ENCODE results near the gene CLIP1.
"Not testable (repeated sequence)": the region's sequence is repeated elsewhere in the genome, so short reads cannot be mapped to it uniquely, and the experiment has no call there.

CLIP1 gene

DNA sequence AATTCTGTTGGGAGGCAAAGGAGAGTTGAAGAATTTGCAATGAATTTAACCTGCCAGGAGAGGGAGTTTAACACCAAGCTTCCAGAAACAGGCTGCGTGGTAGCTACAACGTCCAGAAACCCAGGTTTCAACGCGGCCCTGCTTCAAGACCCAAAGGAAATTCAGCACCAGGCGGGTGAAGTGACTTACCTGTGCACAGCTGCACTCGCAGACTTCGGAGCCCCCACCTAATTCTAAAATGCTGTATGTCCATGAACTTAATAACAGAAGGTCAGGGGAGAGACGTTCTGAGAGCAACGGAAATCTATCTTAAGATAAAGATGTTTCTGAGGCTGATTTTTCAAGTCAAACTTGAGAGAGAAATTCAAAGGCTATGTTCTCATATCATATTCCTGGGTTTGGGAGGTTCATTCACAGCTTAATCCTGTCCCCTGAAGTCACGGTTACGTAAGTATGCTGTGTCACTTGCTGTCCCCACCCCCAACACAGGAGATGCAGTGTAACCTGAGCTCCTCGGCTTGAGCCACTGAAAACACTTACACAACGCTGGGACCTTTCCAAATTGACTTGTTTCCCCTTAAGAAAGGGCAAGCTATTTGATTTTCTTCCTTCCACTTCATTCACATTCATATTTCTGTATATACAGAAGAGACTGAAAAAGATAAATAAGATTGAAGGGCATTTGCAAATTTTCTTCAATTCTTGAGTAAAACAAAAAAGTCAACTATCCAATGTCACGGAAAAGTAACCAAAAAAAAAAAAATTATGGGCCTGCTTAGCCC lies 22.7 kb downstream of the CLIP1 start:
- peak; percentile 91 for FAIRE-seq
- peak; percentile 61 for DNase-seq (ENCODE audit: insufficient read length, low spot score)

DNA sequence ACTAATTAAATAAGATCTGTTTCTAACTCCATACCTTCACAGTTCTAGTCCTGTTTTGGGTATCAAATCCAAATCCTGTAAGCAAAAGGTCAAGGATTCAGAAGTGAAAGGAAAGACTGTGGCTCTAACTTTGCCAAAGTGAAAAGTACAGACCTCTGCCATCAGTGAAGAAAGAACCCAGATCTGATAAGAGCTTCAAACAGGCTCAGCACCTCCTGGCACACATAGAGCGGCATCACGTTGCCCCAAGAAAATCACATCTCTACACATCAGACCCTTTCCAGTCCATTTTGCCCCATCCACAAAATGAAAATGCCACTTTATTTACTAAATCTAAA lies 23.2 kb downstream of the CLIP1 start:
- FAIRE-seq (no peak), DNase-seq (ENCODE audit: insufficient read length, low spot score) (no peak)

DNA sequence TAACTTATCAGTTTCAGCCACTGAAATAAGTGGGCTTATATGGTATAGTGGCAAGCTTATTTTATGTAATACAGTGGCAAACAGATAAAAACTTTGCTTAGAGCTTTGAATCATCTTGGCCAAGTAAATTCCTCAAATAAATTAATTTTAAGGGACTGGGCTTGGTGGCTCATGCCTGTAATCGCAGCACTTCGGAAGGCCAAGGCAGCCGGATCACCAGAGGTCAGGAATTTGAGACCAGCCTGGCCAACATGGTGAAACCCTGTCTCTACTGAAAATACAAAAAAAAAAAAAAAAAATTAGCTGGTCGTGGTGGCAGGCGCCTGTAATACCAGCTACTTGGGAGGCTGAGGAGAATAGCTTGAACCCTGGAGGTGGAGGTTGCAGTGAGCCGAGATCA lies 24.5 kb downstream of the CLIP1 start:
- DNase-seq (ENCODE audit: insufficient read length, low spot score); FAIRE-seq: not testable (repeated sequence)

DNA sequence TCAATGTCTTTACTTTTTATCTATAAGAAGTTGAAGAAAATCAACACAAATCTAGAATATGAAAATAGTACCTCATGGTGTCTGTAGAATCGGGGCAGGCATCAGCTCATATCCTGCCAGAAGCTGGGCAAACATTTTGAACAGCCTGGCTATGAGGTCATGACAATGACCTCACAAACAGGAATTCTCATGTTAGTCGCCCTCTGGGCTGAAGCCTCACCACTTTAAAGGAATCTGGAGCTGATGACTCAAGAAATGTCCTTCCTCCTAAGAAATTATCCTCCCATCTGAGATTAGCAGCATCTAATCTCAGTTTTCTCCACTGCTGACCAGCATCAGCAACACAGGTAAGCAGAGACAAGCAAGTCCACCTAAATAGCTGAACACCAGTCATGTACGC lies 27.1 kb downstream of the CLIP1 start:
- DNase-seq (ENCODE audit: insufficient read length, low spot score) (no peak), FAIRE-seq (no peak)

DNA sequence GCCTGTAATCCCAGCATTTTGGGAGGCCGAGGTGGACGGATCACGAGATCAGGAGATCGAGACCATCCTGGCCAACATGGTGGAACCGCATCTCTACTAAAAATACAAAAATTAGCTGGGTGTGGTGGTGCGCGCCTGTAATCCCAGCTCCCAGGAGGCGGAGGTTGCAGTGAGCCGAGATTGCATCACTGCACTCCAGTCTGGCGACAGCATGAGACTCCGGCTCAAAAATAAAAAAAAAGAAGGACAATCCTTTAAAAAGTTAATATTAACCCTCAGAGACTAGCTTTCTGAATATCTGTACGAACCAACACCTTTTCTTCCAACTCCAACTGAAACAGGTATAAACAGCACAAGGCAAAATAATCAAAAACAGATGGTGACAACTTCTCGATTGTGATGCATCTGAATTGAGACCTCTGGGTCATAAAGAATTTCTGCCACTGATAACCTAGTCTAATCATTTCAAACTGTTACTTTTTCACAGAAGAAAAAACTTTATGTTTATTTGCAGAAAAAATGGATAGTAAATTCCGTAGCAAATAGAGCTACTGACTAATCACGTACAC lies 27.8 kb downstream of the CLIP1 start:
- DNase-seq (ENCODE audit: insufficient read length, low spot score) = no peak
- no peak for FAIRE-seq

DNA sequence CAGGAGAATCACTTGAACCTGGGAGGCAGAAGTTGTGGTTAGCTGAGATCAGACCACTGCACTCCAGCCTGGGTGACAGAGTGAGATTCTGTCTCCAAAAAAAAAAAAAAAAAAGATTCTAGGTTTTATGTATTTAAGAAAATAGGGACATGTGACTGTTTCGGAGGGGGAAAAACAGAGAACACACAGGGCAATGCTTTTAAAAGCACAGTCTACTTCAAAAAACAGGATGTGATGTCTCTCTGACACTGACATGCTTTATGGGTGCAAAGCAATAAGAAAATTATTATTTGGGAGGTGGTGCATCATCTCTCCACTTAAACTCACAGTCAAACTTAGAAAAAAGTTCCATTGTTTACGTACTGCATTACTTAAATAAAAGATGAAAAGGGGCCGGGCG lies 28.7 kb downstream of the CLIP1 start:
- DNase-seq (ENCODE audit: insufficient read length, low spot score) (no peak), FAIRE-seq (no peak)

DNA sequence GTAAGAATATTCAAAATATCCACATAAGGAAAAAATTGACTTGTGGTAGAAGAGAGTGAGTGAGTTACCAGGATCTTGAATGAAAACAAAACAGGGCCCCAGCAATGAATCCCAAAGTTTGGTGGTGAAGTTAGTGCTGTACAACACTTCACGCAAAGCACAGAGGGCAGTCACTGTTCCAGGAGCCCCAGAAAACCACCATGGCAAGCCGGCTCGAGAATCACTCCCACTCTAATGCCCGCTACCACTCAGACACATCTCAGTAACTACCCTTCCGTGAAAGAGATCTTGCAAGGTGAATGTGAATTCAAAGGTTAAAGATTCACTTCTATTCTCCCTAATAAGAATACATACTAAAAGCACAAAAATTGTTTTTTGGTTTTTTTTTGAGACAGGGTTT lies 30.1 kb downstream of the CLIP1 start:
- FAIRE-seq = no peak
- DNase-seq (ENCODE audit: insufficient read length, low spot score) = no peak

DNA sequence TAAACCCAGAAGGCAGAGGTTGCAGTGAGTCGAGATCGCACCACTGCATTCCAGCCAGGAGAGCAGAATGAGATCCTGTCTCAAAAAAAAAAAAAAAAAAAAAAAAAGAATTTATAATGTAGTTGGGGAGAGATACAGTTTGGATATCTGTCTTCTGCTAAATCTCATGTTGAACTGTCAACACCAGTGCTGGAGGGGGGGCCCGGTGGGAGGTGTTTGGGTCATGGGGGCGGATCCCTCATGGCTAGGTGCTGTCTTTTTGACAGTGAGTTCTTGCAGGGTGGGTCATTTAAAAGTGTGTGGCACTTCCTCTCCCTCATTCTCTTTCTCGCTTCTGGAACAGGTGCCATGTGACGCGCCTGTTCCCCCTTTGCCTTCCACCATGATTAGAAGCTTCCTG lies 32.8 kb downstream of the CLIP1 start:
- DNase-seq (ENCODE audit: insufficient read length, low spot score) (no peak), FAIRE-seq (no peak)

DNA sequence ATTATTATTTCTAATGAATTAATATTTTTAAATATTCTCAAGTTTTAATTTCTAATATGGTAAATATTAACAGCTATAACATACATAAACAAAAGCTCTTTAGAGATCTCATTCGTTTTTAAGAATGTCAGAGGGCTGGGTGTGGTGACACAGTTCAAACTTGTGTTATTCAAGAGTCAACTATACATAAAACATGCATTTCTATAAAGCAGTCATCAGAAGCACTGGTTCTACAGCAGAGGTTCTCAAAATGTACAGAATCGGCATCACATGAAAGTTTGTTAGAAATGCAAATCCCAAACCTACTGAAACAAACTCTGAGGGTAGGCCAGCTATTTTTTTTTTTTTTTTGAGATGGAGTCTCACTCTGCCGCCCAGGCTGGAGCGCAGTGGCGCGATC lies 34.6 kb downstream of the CLIP1 start:
- FAIRE-seq = no peak
- DNase-seq (ENCODE audit: insufficient read length, low spot score) = no peak

DNA sequence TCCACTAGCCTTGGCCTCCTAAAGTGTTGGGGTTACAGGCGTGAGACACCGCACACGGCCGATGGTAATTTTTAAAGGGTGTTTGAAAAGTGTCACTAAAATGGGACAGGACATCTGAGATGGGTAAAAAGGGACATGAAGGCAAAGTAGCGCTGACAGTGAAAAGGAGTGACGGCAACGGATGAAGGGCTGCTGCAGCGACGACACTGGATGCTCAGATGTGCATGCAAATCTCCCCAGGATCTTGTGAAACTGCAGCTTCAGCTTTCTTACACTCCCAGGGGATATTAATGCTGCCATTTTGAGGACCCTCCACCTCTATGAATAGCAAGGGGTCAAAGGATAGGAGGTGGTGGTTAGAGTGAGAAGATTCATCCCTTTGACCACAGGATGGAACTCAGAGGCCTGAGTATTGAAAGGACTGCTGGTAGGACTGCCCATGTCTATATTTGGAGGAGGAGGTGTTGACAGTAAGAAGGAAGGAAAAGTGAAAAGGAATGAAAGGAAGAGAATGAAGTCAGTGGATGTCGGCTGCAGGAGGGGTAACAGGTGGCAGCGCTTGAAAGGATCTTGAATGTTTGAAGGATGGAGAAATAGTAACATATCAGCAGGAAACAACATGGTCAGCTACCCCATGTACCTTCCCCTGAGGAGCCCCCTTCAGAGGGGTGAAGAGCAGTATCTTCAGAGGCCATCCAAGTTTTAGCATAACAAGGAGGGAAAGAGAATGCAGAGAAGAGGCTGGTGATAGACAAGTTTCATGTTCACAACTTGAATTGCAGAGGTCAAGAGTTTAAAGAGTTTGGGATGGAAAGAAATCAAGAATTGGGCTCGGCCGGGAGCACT lies 37.1 kb downstream of the CLIP1 start:
- no peak for FAIRE-seq
- DNase-seq (ENCODE audit: insufficient read length, low spot score) = no peak

DNA sequence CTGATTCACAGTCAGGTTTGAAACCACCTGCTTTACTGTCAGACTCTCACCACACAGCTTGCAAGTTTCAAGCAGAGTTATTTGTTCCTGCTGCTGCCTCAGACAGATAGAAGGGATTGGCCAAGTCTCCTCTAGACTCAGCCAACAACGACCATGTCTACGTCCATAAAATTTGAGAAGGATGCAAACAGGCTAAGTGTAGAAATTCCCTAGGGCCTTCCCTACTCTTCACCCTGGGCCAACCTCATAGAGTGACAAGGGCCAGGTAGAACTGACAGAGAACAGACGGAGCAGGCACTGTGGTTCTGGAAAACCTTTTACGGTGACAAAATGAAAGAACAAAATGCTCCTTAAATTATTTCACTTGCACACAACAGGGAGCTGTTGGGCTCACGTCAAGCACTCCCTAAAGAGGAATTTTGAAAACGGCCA lies 39.5 kb downstream of the CLIP1 start:
- no peak for FAIRE-seq

DNA sequence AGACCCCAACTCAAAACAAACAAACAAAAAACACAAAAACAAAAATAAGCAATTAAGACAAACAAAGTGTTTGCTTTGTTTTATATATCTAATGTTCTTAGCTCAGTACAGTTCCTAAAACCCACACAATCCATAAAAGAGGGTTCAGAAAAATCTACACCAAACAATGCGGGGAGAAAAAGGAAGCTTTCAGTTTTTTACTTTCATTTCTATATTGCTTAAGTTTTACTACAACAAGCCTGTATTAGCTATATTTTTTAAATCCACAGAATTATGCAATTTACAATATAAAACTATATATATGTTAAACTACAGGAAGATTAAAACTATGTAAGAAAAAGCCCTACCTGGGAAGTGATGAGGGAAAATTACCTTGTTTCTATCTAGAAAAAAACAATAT lies 41.4 kb downstream of the CLIP1 start:
- no peak for DNase-seq (ENCODE audit: insufficient read length, low spot score)
- no peak for FAIRE-seq

More for the DNA sequence above, 39.5 kb downstream of the CLIP1 start:
- no peak for DNase-seq (ENCODE audit: insufficient read length, low spot score)

DNA sequence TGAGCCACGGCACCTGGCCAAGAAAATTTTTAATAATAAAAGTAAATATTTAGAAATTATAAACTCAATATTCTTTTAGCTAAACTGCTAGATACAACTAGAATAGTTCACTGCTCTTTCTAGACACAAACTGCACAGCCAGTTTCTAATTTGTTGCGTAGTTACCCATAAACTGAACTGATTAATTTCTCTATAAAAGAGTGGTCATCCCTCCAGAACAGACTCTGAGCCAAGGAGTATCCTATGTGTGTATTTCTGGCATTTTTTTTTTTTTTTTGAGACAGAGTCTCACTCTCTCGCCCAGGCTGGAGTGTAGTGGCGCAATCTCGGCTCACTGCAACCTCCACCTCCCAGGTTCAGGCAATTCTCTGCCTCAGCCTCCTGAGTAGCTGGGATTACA lies 45.7 kb downstream of the CLIP1 start:
- not testable (repeated sequence) for FAIRE-seq

DNA sequence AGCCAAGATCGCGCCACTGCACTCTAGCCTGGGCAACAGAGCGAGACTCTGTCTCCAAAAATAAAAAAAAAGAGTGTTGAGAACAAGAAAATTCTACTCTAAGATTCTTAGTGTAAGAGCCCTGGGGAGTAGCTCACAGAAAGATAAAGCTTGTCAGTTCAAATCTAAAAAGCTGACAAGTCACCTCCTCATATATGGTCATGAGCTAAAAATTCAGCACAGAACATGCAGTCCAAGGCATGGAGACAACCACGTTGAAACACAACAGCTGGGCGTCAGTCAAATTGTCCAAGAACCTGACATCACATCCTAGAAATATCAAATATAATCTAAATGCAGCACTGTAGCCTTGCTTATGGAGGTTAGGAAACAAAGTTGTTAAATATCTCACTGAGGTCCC lies 47.8 kb downstream of the CLIP1 start:
- DNase-seq (ENCODE audit: insufficient read length, low spot score) (no peak), FAIRE-seq (no peak)

More for the DNA sequence above, 45.7 kb downstream of the CLIP1 start:
- not testable (repeated sequence) for DNase-seq (ENCODE audit: insufficient read length, low spot score)

DNA sequence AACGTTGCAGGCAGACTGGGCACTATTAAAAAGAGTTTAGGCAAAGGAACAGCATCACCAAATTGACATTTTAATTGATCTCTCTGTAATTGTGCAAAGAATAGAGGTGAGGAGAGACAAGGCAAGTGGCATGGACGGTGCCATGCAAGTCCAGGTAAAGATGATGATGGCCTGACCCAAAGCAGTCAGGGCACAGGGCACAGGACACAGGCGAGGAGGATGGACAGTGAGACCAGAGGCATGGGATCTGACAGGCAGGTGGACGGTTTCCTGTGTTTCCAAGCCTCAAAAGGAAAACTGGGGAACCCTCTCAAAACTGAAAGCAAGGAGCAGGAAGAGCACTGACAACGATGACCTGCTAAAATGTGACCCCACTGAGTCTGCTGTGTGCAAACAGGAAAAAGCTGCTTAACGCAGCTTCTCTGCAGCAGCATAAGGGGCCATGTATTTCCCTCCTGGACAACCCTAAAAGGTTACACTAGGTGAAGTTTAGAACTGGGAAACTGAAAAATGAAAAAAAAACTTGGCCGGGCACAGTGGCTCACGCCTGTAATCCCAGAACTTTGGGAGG lies 50.9 kb downstream of the CLIP1 start:
- no peak for FAIRE-seq
- no peak for DNase-seq (ENCODE audit: insufficient read length, low spot score)

DNA sequence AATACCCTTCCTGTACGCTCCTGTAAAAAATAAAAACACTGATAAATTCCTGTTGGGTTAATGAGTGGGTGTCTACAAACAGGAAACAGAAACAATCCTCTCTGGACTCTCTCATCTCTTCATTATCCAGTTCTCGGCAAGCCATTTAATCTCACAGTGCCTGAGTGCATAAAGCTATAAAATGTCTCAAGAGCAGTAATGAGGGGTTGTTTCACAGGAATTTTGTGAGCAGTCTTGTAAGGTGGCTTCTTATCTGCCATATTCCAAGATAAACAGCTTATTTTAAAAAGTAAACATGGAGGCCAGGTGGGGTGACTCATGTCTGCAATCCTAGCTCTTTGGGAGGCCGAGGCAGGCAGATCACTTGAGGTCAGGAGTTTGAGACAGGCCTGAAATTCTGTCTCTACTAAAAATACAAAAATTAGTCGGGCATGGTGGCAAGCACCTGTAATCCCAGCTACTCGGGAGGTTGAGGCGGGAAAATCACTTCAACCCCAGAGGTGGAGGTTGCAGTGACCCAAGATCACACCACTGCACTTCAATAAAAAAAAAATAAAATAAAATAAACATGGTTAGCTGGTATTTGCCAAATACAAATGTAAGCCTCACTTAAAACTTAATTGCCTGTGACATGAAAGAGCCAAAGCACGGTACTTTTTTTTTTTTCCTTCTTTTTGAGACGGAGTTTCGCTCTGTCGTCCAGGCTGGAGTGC lies 54.0 kb downstream of the CLIP1 start:
- FAIRE-seq = no peak
- DNase-seq (ENCODE audit: insufficient read length, low spot score) = no peak

DNA sequence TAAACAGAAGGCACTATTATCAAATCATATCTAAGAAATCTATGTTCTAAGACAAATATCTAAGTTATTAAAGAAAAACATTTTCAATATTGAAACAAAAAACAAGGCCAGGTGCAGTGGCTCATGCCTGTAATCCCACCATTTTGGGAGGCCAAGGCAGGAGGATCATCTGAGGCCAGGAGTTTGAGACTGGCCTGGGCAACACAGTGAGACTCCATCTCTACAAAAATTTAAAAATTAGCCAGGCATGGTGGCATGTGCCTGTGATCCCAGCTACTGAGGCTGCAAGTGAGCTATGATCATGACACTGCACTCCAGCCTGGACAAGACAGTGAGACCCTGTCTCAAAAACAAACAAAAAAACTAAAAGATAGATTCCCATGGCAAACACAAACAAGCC lies 54.8 kb downstream of the CLIP1 start:
- DNase-seq (ENCODE audit: insufficient read length, low spot score); FAIRE-seq: not testable (repeated sequence)

DNA sequence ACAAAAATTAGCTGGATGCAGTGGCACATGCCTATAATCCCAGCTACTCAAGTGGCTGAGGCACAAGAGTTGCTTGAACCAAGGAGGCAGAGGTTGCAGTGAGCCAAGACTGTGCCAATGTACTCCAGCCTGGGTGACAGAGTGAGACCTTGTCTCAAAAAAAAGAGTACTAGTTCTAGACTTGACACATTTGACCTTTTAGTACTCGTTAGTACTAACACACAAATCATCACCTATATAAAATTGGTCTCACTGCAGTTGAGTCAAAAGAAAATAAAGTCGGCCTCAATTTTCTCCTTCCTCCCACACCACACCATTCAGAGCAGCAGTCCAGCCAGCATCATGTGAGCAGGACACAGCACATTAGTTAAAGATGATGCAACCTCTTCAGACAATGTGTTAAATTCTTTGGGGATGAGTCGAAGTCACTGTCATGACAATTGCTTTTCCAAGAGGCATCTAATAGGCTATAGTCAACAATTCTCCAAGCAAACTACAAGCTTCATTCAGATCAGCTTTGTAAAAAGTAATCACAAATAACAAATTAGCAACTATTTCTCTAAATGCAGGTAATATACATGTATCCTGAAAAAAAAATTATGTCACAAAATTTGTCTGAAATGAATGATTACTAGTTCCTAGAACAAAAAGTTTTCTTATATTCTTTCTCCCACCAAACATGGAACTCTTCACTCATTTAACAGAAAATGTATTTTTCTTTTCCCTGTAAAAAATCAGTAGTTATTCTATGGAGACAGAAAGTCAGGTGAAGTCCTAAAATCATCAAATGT lies 55.6 kb downstream of the CLIP1 start:
- no peak for DNase-seq (ENCODE audit: insufficient read length, low spot score)
- FAIRE-seq = no peak

DNA sequence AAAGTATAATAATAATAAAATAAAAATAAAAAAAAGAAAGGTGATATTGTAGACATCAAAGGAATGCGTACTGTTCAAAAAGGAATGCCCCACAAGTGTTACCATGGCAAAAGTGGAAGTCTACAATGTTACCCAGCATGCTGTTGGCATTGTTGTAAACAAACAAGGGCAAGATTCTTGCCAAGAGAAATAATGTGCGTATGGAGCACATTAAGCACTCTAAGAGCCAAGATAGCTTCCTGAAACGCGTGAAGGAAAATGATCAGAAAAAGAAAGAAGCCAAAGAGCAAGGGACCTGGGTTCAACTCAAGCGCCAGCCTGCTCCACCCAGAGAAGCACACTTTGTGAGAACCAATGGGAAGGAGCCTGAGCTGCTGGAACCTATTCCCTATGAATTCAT lies 57.2 kb downstream of the CLIP1 start:
- FAIRE-seq; DNase-seq (ENCODE audit: insufficient read length, low spot score): not testable (repeated sequence)

DNA sequence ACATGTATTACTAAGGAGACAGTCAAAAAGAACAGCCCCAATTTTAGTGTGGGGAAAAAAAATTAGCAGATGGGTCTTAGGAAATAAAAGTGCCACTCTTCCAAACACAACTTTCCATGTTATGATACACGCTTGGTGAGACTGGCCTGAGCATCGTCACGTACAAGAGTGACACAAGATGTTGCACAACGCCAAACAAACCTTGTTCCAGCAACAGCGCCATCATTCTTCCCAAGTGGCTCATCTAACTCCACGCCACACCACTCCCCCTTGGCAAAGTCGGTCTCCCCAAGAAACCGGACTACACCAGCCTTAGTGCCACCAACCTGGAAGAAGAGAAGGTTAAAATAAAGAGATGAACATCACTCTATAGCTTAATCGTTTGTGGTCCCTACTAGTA lies 58.7 kb downstream of the CLIP1 start:
- DNase-seq (ENCODE audit: insufficient read length, low spot score) = no peak
- no peak for FAIRE-seq
